GM10248 (cell line): Measurements from ENCODE around the gene IRX6.

Experiments
- CTCF ChIA-PET: fragments of 300-600 bp; sonication (Branson Sonifier 250); formaldehyde crosslinking; extraction: SDS; loops from one replicate; lab custom pipeline; 2021; ENCODE audit warnings: antibody characterized with exemption; lab: Yijun Ruan, JAX
- POLR2A ChIA-PET: fragments of 350-650 bp; sonication (Branson Sonifier 250); formaldehyde crosslinking; extraction: SDS; loops from one replicate; lab custom pipeline; 2020; ENCODE audit warnings: antibody characterized with exemption; lab: Yijun Ruan, JAX
- DNase-seq: peaks from one replicate; pipeline ENCODE4 v3.0.0; 2012; ENCODE audit errors: extremely low spot score
- TF ChIP-seq, protein P1 (sequence below): IDR thresholded peaks from 2 replicates; pipeline ENCODE4 v1.5.1; 2012; ENCODE audit warnings: mild to moderate bottlenecking, low read depth; ENCODE audit errors: extremely low read depth, missing control alignments, control extremely low read depth

Gene IRX6

DNA sequence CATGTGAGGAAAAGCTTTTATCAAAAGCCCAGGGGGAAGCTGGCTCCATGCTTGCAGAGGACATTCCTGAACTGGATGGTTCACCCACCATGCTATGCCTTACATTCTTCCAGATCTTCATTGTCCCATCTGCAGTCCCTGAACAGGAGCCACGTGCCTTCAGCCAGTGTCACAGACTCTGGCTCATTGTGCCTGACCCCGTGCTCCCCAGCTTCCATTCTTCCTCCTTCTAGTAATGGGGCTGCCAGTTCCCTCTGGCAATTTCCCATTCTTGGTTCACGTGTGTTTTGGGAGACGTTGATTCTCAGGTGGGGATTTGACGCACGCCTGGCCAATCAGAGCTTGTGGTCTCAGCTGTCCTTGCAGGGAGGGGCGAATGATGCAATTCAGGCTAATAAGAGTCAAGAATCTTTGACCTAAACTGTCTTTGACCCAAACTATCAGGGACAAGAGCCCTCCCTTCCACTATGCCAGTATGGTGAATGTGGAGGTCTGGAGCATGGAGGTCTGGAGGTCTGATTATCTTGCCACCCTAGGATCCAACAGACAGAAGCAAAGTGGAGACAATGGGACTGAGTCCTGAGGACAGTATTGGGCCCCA lies 52.7 kb downstream of the IRX6 start:
- no peak for DNase-seq
- TF ChIP-seq, protein P1, sequence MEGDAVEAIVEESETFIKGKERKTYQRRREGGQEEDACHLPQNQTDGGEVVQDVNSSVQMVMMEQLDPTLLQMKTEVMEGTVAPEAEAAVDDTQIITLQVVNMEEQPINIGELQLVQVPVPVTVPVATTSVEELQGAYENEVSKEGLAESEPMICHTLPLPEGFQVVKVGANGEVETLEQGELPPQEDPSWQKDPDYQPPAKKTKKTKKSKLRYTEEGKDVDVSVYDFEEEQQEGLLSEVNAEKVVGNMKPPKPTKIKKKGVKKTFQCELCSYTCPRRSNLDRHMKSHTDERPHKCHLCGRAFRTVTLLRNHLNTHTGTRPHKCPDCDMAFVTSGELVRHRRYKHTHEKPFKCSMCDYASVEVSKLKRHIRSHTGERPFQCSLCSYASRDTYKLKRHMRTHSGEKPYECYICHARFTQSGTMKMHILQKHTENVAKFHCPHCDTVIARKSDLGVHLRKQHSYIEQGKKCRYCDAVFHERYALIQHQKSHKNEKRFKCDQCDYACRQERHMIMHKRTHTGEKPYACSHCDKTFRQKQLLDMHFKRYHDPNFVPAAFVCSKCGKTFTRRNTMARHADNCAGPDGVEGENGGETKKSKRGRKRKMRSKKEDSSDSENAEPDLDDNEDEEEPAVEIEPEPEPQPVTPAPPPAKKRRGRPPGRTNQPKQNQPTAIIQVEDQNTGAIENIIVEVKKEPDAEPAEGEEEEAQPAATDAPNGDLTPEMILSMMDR, result no peak
- POLR2A ChIA-PET, result interaction anchor here (0.6 kb wide), 1 partner anchor 1074 kb away, joined by 4 read pairs; no protein-coding TSS in a partner anchor
- CTCF ChIA-PET, result interaction anchor here (0.7 to 2.1 kb wide), 2 partner anchors 11 to 88 kb away, joined by 3 to 5 read pairs; no protein-coding TSS in a partner anchor

DNA sequence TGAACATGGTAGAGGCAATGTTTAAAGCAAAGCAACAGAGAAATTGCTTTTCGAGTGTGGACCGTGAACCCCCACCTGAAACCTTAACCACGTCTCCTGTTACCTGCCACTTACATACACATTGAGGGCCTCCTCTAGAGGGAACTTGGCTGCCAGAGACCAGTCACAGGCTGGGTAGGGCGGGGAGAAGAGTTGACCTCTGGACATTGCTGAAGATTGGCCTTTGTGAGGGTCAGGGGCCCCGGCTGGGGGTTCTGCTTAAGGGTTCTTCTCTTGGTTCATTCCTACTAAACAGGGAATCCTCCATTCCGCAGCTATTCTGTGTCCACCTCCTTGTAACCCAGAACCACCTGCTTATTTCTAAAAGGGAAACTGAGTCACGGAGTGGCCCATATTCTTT lies 53.8 kb downstream of the IRX6 start:
- CTCF ChIA-PET, result interaction anchor here (2.1 kb wide), 1 partner anchor 87 kb away, joined by 5 read pairs; no protein-coding TSS in a partner anchor
- DNase-seq, result no peak
- POLR2A ChIA-PET, result no interaction called here
- TF ChIP-seq, protein P1, result no peak

DNA sequence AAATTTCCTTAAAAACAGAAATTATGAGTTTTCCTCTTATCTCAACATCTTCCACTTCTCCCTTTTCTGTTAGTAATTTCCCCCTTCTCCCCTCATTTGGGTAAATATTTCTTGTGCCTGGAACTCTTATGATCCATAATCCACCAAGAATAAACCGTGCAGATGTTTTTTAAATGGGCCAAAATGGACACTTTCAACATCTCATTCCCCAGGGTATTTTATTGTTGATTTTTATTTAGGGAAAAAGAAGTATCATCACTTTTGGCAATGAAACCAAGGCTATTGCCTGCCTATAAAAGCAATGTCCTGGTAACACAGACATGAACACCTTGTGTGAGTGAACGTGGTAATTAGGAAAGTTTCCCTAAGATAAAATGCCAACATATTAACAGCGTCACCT lies 54.6 kb downstream of the IRX6 start:
- DNase-seq, result no peak
- ChIA-PET CTCF (no interaction called here), POLR2A (no interaction called here)
- TF ChIP-seq, protein P1, result no peak

DNA sequence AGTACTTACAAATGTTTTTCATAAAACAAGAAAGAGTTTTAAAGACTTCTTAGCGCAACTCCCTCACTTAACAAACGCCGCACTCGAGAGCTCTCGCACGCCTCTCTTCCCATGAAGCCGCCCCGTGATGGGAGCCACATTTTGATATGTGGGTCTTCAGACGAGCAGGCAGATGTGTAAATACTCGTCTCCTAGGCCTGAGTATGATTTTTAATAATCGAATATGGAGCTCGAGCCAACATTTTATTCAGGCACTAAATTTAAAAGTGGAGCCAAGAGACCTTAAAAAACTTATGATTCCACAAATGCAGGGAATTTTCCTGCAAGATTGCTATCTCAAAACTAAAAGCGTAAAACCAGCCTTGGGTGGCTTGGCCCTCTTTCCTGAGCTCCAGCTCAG lies 55.4 kb downstream of the IRX6 start:
- no peak for DNase-seq
- POLR2A ChIA-PET, result no interaction called here
- TF ChIP-seq, protein P1, result no peak
- CTCF ChIA-PET, result no interaction called here

DNA sequence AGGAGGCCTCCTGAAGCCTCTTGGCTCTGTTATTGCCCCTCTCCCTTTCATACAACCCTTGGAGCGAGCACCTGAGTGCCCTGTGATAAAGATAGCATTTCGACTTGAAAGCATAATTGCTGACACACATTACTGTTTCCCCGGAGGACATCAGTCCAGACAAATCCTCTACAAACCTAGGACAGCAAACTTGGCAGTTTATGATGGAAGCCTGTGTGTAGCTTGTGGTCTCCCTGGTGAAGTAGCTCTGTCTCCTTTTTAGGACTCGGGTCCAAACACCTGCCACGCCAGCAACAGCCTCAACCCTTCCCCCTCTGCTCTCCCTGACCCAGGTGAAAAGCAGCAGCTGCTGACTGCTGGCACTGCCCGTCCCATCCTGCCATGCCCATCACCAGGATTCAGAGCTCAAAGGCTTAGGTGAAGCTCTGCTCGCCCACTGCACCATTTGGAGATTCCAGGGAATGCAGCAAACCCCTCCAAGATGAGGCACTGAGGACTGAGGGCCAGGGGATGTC lies 55.9 kb downstream of the IRX6 start:
- TF ChIP-seq, protein P1, result no peak
- no peak for DNase-seq
- ChIA-PET POLR2A (no interaction called here), CTCF (interaction anchor here (0.9 to 1.5 kb wide), 2 partner anchors 10 to 85 kb away, joined by 3 read pairs; no protein-coding TSS in a partner anchor)
